CD4-positive, alpha-beta T cell treated with Interleukin-15 for 4 hours (primary cell): ENCODE measurements around the gene STRA8.

Experiments
- DNase-seq: peaks from one replicate; pipeline ENCODE4 v3.0.0-alpha.2; 2020; ENCODE audit warnings: low spot score

The STRA8 gene, protein sequence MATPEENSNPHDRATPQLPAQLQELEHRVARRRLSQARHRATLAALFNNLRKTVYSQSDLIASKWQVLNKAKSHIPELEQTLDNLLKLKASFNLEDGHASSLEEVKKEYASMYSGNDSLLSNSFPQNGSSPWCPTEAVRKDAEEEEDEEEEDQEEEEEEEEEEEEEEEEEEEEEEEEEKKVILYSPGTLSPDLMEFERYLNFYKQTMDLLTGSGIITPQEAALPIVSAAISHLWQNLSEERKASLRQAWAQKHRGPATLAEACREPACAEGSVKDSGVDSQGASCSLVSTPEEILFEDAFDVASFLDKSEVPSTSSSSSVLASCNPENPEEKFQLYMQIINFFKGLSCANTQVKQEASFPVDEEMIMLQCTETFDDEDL

DNA sequence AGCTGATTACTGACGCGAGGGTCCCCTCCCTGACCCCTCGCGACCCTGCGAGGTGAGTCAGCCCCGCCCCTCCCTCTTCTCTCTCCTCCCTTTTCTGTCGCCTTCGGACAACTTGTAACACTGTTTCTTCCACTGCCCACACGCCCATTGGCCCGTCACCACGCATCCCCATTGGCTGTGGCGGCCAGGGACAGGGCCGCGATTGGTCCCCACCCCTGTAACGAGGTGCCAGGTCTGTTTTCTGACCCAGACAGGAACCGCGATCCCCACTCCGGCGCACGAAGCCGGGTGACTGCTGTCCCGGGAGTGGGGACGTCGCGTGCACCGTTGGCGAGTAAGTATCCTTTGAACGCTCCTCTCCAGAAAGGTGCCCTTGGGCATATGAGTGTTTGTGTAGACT, at the start of gene STRA8:
Gene STRA8, plus strand, starts transcription at position 269 of the 400 bp plus-strand sequence. CDS start 6,687 bp downstream, outside the sequence.
- no peak for DNase-seq

DNA sequence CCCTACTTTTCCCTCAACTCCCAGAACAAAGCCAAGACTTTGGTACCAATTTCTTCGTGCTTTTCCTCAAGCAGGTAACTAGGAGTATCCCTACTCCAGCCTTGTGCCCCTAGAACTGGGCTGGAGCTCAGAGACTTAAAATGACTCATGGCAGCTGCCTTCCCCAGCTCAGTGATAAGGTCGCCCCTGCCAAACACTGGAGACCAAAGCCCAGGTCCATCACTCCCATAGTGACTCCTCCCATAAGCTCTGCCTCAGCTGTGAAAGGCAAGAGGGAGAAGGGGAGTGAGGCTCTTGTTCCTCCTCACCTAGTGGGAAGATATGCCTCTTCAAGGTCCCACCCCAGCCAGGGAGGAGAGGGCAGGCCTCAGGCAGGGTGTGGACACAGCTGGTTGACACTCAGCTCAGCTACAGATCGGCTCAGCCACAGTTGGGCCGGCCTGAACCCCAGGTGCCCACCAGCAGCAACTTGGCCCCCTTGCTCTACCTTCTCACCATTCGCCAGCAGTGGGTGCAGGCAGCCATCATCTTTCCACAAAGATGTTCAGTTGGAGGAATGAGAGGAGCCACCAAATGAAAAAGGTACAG, 49.3 kb upstream of the STRA8 start:
- no peak for DNase-seq

DNA sequence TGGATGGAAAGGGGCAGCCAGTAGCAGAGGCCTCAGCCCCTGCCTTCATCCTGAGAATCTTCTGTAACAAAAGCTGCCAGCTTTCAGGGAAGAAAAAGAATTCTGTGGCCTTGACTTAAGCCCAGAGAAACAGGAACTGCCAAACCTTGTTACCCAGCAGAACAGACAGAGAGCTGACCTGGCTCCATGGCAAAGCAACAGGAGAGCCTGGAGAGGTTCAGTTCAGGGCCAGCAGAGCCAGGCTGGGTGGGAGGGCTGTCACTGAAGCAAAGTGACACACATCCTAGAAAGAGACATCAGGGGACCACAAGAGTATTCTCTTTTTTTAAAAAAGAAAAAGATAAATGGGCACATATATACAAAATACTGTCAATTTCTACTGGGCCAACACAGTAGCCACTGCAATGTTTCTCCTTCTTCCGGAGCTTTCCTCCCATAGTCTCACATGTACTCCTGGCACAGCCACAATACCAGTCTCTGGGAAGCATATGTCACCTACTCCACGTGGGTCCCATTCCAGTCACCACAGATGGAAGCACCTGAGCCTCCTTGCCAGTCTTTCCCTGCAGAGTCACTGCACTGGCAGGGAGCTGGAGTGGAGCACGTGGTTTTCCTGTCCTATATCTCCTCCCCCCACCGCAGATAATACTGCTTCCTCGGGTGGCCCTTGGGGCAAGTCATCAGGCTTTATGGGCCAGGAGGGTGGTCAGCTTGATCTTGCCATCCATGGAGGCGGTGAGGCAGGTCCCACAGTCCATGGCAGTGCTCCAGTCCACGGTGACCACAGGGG, 48.0 kb upstream of the STRA8 start:
- no peak for DNase-seq

DNA sequence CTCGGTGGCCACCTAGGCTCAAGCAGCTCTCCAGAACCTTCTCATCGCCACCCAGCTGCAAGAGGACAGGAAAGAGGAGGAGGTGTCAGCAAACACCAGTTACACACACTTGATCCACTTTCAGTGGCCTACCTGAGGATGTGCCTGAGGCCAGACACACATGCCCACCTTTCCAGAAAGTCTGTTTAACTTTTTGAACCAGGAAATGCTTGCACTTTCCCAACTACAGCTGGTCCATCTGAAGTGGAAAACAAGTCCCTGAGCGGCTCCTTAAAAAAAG, 47.4 kb upstream of the STRA8 start:
- no peak for DNase-seq

DNA sequence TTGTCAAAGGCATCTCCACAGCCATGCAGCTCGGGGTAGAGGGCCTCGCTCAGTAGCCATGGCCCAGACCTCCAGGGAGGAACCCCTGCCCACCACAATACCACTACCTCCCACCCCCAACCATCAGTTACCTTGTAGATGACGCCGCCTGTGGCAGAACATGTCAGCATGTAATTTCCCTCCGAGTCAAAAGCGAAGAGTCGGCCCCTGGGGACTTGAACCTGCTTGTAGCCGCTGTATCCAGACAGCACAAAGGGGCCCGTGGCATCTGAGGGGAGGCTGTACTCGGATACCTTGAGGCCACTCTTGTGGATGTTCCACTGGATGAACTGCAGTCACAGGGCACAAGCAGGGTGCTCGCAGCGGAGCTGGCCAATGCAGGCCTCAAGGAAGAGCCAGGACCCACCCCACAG, 46.8 kb upstream of the STRA8 start:
- DNase-seq = no peak

DNA sequence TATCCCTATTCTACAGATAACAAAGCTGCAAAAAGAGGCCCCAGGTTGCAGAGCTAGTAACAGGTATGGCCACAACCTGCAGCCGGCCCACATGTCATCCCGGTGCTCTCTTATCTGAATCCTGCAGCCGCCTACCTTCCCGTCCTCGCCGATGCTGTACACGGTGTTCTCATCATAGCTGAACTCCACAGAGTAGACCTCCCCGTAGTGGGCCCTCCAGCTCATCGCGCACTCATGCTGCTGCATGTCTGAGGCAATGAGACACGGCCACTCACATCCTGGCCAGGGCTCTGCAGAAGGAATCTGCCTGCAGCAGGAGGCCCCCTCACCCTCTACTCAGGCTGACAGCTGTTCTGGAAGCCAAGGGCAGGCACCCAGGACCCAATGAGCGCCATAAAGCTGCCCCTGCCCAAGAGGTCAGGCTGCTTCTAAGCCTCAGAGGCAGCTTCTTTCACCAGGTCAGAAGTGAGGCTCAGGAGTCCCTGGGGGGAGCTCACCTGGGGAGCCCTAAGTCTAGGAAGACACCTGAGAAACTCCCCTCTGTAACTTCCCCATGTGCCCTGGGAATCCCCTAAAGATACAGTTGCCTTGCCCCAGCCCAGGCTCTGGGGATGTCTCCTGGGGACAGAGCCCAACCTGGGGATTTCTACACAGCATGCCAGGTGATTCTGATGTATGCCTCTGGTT, 45.2 kb upstream of the STRA8 start:
- DNase-seq = no peak

DNA sequence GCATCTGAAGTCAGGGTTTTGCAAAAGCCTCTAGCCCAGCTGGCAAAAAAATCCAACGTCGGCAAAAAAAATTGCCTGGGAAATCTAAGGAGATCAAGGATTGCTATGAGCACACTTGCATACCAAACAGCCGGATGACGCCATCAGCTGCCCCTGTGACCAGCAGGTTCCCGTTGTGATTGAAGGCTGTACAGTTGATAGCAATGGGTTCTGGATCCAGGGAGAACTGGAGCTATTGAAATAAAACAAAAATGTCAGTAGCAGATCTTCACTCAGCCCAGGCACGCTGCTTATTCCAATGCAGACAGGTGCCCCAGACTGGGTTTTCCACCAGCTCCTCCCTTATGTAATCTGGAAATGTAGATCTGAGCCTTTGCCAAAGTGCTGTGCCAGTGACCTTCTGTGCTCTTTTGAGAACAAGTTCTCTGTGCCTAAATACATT, 44.4 kb upstream of the STRA8 start:
- DNase-seq = no peak

DNA sequence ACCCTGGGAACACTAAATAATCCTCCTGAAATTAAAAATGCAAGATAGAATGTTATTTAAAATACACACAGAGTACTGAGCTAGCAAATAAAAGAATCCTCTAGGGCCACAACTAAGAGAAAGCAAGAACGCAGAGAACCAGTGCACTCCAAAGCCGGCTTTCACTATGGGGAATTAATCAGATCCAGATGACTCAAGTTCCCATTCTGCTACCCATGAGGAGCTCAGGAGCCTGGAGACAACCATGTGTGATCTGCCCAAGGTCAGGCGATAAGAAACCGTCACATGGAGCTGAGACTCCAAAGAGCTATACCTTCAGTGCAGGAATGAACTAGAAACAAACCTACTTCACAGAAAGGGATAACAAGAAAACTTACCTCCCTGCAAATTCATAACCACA, 43.7 kb upstream of the STRA8 start:
- no peak for DNase-seq

DNA sequence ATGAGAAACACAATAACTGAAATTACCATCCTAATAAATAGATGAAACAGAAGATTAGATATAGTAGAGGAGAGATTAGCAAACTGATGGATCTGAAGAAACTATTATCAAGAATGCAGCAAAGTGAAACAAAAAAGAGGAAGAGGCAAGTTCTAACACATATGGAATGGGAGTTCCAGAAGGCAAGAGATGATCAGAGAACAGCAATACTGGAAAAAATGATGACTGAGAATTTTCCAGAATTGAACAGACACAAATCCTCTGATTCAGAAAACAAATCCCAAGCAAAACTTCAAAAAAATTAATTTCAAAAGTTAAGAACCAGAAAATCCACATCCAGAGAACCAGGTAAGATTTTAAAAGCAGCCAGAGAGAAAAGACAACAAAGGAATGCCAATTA, 42.9 kb upstream of the STRA8 start:
- no peak for DNase-seq

DNA sequence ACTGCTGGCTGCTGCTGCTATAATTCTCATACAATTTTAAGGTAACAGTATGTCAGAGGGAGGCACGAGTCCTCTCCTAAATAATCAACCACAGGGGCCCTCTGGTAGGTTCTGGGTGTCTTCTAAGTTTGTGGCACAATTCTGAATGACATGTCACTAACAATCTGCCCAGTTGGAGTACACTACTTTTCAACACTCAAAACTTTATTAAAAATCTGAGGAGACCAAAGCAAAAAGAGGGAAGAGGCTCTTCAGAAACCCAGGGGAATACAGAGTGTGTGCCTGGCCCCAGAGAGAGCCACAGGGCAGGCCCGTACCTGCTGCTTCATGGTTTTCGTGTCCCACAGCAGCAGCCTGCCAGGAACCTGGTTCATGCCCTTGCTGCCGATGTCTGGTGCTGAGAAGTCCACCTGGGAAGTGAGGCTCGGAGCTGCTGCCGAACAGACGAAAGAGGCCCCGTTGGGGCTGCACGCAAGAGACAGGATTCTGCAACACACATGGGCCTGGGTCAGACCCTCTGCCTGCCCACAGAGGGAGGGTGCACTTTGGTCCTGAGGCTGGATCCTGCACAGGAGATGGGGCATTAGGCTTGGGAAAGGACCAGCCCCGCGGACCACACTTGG, 40.6 kb upstream of the STRA8 start:
- DNase-seq = no peak

DNA sequence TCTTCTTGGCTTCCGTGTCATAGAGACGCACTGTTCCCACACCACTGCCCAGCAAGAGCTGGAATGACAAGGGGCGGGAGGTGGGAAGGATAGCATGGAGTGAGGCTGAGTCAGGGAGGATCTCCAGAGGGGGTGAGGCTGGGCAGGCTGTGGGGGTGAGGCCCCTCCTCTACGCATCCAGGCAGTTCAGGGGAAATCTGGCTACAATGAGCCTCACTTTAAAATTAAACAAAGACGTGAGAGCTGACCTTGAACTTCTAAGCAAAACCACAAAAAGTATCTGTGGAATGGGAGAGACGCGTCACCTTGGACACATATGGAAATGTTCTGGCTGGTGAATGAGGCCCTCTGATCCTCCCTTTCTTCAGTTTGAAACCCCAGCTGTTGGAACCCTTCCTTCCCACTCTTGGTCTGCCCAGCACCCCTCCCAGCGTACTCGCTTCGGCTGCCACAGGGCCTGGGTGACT, 40.0 kb upstream of the STRA8 start:
- no peak for DNase-seq

DNA sequence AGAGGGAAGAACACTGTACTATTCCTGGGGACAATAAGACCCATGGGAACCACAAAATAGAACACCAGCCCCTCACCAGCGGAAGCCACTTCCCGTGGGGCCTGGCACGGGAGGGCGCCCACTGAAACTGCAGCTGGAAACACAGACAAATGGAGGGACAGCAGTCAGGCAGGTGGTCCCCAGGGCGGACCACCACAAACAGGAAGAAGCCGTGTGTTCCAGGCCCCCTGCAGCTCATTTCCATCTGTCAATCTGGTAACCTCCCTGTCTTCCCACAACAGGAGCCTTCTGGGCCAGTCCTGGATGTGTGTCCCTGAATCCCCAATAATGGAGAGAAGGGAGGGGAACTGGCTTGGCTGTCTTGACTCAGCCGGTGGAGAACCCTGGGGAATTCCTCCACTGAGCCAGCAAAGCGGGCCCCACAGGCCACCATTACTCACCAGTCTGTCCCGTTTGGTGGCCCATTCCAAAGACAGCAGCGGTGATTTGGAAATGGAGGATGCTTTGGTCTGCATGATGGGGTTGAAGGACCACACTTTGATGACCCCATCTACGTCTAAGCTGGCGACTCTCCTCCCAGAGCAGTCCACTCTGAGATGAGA, 39.0 kb upstream of the STRA8 start:
- DNase-seq = no peak

DNA sequence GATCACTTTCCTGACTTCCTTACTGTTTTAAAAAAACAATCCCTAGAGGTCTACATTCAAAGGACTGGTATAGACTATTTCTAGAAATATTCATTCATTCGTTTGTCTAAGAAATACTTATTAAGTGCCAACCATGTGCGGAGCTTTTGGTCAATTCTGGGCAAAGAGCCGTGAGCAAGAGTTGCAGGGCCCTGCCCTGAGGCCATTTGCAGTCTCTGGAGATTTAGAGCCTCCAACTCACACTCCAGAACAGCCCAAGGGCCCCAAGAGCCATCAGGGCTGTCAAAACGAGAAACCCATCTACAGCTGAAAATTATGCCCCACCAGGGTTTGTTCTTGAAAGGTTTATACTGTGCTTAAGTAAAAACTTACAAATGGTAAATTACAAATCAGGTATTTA, 38.5 kb upstream of the STRA8 start:
- no peak for DNase-seq

DNA sequence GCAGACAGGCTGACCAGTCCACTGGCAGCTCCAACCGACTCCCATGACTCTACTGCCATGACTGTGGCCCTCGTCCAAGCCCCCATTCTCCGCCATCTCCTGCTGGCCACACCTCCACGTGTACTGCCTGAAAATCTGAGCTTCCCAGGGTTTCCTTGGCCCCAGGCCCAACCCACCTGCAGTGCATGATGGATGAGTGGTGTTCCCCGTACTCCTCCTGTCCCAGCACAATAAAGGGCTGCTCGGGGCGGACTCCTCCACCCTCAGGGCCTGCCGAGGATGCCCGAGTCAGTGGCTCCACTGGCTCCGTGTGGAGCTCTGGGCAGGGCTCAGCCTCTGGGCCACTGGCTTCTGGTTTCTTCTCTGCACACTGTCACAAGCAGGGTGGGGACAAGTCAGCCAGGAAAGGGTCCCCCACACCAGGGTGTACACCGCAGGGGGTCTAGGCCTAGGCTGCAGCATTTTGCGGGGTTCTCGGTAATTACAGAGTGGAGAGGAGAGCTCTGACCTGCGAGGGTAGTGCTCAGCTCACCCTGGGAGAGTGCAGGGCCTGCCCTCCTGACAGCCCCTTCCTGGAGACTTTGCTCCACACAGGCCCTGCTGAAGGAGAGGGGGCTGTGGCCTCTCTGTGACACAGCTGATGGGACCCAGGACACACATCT, 37.5 kb upstream of the STRA8 start:
- DNase-seq = no peak

DNA sequence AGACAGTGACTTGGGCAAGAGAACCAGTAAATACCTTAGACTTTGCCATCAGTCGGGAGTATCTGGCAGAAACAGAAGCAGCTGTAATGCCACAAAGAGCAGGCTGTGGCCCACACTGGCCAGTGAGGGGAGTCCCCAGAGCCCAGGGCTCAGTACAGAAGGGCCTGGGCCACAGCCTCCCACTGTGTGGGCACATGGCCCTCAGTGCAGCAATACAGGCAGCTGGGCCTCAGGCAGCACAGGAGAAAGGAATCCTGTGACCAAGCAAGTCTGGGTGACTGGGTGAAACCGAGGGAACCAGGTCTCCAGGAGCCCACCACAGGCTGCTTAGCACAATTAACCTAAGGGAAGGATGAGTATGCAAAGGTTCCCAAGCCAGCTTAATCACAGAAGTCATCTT, 36.3 kb upstream of the STRA8 start:
- no peak for DNase-seq

DNA sequence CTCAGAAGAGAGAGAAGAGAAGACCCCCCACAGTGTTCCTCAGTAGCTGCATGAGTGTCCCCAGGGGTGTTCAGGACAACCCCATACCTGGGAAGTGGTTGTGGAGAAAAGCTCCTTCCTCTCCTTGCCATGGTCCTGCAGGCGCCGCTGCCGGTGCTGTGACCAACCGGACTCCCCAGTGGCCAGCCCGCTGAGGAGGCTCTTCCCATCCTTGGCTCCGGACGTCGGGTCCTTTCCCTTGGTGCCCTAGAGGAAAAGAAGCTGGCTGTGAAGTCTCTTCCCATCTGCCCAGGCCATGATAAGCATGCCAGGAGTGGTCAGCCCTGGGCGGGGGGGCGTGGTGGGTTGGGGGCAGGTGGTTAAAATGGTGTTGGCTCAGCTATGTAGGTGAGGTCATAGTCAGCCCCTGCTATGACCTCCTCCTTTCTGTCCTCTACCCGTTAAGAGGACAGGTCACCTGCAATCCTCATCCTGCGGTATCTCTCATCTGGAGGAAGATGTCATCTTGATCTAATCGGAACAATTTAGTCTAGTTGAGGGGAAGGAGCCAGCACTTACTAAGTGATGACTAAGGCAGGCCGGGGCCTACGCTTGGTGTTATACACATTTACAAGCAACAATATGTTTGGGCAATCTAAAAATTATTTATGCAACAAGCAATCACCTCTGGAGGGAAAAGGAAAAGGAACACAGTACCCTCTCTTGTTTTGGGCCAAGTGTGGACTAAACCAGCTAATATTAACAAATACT, 35.6 kb upstream of the STRA8 start:
- DNase-seq = no peak

DNA sequence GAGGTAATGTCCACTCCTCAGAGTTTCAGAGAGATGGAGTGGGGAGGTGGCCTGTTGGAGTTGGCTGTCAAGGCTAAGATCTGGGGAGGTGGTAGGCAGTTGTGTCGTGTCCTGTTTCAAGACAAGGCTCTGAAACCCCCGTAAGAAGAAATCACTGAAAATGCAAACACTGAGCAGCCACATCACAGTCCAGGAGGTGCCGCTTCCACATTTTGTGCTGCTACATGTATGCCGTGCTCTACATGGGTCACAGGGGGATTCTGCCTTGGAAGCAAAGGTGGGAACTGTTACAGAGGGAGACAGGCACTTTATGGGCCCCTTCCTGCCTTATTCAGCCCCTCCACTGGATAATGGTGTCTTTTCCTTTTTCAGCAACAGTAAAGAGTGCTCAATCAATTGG, 34.2 kb upstream of the STRA8 start:
- DNase-seq = no peak

DNA sequence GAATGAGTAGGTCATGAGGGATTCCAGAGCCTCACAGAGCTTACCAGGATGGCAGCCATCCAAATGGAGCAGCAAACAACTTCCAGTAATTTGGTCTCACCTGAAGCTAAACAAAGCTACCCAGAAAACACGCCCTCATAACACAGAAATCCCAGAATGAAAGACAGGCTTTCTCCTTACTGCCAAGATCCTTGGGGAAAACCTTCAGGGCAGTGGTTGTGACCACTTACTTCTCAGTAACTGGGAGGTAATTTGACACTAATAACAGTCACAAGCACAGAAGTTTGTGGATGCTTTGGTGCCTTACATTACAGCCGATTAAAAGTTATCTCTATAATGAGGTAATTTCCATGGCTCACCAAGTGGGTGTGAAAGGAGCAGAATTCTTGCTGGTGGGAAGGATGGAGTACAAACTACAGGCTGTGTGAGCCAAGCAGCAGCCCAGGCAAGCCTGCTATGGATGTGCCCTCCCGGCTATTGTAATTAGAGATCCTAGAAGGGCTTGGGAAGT, 32.8 kb upstream of the STRA8 start:
- no peak for DNase-seq

DNA sequence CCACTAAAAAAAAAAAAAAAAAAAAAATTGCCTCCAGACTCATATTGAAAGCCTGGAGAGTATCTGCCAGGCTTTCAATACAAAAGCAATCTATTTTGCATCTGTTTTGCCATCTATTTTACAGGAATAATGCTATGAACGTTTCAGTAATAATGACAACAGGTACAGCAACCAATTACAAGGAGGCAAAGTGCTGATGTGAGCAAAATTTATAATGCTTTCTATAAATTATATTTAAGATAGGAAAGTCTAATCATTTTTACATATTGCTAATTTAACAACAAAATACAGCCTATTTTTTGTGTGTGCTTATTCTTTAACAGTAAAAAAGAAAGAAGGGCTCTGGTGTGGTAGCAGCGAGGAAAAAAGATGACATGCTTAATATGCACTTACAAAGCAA, 32.3 kb upstream of the STRA8 start:
- DNase-seq = no peak

DNA sequence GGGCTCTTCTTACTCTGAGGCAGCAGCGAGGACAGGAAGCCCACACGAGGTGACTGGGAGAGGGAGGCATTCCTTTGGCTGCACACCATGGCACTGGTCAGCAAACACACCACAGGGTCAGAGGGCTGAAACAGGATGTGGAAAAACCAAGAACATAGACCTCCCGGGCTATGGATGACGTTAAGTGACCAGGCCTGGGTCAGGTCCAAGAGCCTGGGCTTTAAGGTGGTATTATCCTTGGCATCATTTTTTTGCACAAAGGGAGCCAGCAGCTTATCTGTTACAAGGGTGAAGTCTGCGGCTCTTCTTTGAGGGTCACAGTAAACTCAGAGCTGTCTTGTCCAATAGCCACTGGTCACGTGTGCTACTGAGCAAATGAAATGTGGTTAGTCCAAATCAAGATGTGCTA, 29.3 kb upstream of the STRA8 start:
- DNase-seq = no peak
